ENCODE measurements around the gene VOPP1.
"Not testable (repeated sequence)": the region's sequence is repeated elsewhere in the genome, so short reads cannot be mapped to it uniquely, and the experiment has no call there.

The VOPP1 gene

DNA sequence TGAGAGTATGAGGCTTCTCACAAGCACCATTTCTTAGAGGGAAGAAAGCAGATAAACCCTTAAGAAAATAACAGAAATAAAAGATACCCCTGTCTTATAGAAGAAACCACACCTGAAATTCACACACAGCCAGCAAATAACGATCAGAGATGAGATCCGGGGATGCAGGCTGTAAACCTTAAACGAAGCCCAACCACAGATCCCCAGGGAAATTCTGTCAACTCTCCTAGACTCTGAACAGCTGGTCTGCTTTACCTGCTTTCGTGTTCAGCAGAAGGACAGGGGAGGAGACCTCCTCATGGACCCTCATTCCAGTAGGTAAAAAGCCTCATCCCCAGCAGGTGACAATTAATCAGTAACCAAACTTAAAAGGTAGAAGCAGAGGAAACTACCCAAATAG lies 45.0 kb downstream of the VOPP1 start:
- DNase-seq, result no peak

DNA sequence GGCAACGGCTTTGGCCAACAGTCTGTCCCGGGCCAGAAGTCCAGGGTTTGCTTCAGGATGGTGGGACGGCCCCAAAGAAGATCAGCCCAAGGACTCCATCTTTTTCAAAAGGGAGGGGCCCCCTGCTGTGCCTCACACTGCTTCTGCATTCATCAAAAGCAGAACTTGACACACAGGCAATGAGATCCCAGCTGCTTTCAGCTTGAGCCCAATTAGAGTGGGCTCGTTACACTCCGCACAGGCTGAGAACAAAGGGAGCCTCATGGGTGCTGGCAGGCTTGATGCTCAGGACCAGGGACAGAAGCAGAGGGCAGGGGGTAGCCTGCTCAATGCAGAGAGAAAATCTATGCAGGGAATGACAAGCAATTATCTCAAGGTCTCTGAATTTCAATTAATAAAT lies 45.5 kb downstream of the VOPP1 start:
- DNase-seq, result no peak

DNA sequence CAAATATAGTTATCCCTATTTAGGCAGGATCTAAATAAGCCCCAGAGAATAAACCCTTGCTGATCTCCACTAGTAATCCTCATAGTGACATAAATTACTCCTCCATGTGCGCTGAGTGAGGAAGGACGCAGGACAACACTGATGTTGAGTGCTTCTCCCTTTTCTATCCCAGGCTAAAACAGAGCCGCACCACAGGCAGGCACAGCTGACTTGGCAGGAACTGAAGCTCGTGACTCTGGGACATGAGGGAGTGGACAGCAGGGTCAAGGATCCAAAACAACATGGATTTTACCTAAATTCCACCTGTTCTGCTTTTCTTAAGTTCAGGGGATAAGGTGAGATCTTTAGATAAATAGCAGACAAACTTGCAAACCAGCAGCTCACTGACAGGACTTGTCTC lies 46.0 kb downstream of the VOPP1 start:
- DNase-seq, result no peak

DNA sequence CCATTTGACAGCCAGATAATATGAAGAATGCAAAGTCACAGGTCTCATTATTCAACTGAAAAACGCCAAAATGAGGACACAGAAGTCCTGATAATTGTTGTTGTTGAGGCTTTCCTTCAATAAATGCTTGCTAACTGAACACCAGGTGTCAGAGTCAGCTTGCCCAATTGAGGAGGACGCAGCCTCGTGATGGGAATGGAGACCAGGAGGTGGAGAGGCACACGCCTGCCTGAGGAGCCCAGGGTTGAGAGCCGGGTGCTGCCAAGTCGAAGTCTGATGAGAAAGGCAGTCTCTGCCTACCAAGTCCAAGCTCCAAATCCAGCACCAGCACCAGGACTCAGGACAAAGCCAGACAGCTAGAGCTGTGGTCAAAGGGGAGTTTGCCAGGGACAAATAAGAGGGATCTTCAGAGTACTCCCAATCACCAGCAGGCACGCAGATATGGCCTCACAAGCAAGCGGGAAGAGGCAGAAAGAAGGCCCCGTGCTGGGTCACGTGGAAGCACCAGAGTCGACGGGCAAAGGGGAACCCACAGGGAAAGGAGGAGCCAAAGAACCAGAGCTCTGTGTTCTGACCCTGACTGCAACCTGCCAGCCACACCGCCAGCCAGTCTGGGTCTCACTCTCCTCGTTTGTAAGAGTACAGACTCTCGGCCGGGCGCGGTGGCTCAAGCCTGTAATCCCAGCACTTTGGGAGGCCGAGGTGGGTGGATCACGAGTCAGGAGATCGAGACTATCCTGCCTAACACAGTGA lies 47.6 kb downstream of the VOPP1 start:
- no peak for DNase-seq

DNA sequence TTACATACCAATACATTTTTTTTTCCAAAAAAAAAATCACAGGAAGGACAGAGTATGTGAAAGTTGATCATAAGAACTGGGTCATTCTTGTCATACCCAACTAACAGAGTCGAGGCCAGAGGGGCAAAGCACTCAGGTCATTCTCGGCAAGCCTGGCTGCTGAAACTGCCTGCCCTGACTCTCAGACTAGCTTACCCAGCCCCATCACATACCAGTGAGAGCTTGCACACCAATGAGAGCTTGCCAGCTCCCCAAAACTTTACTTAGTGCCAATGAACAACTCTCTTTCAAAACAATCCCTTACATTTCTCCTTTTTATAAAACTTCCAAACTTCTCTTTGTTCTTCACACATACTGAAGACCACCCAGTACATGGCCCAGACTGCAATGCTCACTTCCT lies 48.9 kb downstream of the VOPP1 start:
- no peak for DNase-seq

DNA sequence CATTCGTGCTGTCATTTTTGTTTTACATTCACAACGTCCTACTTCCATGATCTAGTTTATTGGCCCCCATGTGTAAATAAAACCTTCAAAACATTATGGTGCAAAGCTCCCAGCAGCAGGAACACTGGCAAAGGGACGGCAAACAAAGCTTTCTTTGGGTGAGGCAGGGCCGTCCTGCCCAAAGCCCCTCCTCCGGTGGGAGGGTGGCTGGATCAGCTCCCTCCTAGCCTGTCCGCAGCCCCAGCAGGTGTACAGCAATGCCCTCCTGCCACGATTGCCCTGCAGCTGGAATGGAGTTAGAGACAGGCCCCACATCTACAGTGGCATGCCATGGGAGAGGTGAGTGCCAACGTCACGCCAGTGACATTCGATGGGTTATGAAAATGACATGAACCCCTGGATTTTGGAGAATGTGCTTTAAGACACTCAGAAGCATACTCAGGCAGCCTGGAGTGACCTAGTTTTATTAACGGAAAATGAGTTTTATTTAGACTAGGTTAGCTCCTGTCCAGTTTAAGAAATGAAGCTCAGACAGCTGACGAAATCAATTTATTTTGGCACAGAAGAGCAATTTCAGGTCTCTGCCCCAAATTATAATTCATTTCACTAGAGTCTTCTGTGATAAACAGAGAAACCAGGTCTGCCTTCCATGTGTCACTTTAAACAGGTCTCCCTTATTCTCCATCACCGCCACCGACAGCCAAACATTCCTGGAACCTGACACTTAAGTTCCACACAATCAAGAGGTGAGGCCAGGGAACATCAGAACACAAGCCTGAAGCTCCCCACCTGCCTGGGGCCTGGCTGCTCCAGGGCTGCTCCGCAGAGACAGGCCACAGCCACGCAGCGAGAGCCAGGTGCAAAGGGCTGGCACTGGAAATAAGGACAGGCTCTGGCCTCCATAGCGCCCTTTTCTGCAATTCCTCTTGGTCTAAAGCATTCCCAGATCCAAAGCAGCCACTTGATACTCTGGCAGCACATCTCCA lies 50.1 kb downstream of the VOPP1 start:
- no peak for DNase-seq

DNA sequence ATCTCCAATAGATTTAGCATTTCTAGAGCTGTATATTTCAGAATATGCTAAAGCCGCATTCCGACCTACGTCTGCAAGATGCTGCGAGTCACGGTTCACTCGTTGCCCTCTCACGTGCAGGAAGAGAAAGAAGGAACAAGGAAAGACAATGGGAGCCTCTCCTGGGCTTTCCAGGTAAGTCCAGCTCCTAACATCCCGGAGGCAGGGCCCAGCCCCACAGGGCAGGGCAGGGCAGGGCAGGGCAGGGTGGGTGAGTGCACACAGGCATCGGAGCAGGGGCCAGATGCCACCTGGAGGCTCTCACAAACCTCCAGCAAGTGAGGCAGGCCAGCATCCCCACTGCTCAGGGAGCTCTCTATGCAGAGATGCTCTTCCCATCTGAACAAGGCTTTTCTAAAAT lies 50.8 kb downstream of the VOPP1 start:
- DNase-seq, result no peak

DNA sequence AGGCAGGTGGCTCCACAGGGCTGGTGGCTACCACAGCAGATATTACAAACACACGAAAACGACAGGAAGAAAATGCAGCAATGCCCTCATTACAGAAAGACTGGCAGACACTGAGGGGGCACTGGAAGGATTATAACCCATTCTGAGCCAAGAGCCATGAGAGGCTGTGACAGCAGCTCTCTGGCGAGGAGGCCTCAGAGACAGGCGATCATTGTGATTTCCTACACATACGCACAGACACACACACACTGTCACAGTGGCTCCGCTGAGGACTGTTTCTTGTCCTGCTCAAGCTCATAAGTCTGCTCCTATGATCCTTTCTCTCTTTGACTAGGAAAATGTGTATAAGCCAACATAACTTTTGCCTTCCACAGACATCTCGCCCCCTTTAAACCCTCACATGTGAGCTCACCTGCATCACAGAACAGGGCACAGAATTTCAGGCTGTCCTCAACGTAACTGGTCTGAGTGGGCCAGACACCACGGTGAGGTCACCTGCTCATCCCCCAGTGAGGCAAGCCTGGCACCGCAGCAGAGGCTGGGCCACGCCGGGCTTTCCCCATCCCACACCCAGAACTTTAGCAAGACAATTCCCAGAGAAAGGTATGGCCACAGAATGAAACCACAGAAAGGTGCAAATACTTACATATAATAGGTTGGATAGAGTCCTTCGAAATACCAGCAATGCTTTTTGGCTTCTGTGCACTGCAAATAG lies 51.7 kb downstream of the VOPP1 start:
- no peak for DNase-seq

DNA sequence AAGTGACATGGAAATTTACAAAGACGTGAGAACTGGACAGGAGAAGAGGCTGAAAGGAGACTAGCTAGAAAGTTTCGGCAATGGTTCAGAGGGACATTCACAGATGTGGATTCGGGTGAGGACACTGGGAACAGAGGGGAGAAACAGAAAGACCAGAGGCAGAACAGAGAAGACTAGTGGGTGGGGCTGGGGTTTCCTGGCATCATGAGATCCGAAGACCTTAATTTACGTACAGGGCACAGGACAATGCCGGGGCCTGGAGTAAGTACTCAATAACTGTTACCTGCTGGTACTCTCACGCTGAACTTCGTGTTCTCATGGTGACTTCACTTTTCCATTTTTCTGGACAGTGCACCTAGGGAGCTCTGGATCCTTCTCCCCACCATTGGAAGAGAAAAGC lies 53.5 kb downstream of the VOPP1 start:
- no peak for DNase-seq

DNA sequence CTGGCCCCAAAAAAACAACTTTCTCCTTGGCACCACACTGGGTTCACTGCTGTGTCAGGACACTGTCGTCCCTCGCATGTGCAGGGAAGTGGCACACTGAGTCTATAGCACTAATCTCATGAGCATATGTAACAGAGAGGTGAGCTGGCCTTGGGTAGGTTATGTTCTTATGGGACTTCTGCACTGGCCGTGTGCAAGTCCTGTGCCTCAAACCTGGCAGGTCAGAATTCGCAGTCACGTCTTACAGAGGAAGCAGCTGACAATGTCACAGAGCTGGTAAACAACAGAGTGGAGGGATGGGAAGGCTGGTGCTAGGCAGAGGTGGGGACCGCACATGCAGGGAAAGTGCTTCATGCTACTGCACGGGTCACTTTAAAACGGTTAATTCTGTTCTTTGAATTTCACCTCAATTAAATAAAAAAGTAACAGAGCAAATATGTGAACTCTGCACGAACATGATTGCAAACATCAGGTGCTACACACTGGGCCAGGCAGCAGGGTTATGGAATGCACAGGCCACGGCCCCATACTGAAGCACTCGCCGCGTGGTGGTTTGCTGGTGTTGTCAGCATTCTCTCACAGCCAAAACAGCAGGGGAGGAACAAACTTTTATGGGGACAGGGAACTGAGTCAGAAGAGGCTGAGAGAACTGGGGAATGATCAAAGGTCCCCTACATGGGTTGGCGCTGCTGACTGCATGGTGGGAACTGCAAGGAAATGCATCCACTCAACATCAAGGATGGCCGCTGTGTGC lies 54.2 kb downstream of the VOPP1 start:
- no peak for DNase-seq

DNA sequence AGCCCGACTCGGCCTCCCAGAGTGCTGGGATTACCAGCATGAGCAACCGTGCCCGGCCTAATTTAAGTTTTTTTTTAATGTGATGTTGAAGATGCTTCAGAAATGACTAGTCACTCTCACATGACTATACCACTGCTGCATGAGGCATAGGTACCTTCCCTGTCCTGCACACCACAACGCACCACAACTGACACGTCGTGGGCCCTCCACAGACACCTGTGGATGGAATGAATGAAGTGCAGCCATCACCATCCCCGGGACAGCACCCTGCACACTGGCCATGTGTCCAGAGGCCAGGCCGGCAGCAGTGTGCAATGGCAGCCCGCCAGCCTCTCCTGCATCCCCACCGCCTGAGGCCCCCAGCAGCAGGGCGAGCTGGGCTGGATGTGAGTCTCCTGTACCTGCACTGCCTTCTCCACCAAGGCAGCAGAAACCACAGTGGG lies 55.1 kb downstream of the VOPP1 start:
- DNase-seq, result no peak

DNA sequence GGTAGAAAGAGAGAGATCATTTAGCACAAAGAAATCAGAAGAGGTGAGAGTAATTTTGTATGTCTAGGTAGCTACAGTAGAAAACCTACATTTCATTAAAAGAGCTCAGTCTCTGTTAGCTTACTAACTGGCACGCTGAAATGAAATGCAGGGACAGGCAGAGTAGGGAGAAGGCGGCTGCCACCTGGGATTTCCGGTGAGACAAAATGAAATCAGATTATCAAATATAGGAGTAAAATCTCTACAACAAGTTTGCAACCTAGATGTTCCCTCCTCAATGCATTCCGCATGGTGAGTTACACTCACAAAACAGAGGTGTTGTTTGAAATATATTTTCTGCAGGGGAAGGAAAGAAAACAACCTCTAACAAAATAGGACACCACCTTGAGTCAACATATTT lies 55.9 kb downstream of the VOPP1 start:
- DNase-seq, result no peak

DNA sequence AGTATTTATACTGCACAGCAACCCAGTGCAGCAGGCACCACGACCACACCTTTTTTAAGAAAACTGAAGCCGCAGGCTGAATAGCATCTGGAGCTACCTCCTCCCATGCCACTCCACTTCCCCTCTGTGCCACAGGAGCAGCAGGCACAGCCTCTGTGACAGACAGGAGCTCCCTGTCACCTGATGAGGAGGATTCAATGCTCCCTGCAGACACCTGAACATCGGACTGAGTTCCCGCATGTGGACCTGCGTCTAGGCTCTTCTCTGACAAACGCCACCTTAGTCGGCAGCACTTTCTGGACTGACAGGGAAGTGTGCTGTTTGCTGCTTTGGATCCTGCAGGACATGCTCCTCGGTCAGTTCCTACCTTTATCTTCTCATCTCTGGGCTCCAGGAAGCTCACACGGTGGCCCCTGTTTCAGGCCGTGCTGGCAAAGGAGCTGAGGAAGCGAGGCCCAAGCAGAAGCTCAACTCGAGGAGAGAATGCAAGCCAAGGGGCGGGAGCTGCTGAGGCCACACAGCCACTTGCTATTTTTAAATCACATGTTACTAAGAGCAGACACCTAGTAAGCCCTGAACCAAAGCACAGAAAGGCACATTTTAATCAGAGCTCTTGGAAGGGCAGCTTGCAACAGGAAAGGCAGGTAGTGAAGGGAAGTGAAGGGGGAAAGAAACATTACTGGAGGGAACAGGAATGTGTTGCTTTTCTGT lies 56.6 kb downstream of the VOPP1 start:
- DNase-seq, result no peak

DNA sequence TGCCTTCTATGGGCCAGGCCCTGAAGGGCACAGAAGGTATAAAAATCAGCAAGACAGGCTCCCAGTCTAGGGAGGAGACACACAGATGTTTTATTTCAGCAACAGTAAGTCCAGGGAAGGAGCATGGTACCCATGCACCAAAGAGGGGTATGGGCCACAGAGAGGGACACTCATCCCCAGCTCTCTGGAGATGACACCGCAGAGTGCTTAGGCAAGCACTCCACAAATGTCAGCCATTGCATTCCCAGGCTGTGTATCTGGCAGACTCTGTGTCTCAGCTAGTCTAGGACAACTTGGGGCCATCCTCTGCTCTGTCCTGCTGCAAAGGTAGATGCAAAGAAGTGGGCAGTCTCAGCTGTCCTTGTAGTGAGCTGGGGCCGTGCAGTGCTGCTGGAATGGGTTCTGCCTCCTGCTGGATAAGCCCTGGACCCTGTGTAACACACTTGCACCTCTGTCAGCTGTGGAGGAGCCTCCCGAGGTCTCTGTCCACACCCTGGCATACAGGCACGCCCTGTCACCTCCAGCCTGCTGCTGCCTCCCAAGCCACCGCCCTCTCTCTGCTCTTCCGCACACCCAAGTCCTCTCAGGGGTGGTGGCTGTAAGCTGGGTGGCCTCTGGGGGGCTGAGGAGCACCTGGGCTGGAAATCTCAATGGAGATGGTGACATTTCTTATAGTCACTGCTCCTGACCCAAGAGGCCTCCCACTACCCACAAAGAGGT lies 57.6 kb downstream of the VOPP1 start:
- no peak for DNase-seq

DNA sequence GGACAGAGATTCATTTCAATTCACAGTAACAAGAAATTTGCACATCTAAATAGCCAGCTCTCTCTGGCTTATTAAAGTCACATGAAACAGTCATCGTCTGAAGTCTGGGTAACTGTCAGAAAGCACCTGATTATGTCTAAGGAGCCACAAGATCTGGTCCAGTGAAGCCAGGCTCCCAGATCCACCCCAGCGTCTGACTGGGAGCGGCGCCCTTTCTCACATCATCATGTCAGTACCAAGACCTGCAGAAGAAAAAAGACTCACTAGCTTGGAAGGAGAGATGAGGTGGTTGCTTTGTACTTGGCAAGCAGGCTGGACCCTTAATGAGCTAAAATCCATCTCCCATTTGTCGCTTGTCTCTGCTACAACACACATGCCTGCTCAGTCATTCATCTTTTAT lies 58.4 kb downstream of the VOPP1 start:
- no peak for DNase-seq

DNA sequence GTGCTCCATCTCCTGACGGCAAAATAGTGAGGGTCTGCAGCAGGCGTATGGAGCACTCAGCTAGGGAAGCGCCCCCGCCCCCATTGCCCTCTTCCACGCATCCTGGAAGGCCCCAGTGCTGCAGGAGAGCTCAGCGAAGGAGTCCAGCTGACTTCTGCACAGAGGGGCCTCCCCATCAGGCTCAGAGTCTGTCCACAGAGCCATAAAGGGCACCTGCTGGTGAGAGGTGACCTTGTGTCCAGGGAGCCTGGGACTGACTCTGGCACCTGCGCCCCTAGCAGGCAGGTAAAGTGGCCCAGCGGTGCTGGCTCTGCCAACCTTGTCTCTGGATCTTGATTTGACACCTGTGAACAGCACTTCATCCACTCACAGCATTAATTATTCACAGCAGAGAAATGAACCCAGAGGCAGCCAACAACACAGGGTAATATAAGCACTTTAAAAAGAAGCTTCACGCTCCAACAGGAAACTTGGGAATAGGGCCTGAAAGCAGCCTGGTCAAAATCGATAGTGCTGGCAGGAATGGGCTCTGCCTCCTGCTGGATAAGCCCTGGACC lies 59.6 kb downstream of the VOPP1 start:
- no peak for DNase-seq

DNA sequence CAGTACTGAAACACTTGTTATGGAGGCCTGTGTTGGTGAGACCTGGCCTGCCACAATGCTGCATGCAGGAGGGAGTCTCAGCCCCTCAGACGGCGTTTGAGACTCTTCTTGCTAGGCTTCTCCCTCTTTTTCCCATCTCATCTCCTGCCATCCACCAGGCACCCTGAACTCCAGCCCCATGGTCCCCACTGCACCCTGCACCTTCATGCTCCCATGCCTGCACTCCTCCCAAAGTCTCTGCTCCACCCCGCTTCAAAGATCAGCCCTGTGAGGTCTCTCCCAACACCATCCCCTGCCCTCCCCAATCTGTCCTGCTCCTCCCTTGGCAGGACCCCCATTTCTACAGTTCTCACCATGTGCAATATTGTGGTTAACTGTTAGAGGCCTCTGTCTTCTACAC lies 61.7 kb downstream of the VOPP1 start:
- no peak for DNase-seq

DNA sequence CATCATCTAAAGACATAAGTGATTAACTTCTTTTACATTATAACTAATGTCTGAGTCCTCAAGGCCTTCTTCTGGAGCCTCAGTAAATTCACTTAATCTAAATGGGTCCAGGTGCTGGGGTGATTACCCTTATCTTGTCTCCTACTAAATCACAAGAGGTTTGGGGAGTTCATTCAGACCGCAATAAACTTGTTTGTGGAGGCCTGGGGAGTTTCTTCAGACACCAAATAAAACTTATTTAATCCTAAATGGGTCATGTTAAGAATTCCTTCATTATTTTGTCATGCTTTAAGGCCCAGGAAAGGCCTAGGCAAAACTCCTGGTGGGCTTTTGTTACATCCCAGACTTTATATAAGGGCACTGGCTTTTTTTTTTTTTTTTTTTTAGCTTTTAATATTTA lies 62.1 kb downstream of the VOPP1 start:
- DNase-seq, result not testable (repeated sequence)

DNA sequence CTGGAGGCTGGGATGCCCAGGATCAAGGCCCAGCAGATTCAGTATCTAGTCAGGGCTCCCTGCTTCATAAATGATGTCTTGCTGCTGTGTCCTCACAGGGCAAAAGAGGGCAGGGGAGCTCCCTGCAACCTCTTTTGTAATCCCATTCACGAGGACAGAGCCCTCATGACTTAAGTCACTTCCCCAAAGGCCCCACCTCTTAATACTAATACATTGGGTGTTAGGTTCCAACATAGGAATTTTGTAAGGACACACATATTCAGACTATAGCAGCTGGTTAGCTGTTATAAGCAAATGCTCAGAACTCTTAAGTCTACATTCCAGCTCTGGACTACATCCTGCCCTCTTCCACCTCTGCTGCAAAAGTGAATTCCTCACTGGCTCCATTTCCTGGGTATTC lies 63.0 kb downstream of the VOPP1 start:
- peak; percentile 82 for DNase-seq

DNA sequence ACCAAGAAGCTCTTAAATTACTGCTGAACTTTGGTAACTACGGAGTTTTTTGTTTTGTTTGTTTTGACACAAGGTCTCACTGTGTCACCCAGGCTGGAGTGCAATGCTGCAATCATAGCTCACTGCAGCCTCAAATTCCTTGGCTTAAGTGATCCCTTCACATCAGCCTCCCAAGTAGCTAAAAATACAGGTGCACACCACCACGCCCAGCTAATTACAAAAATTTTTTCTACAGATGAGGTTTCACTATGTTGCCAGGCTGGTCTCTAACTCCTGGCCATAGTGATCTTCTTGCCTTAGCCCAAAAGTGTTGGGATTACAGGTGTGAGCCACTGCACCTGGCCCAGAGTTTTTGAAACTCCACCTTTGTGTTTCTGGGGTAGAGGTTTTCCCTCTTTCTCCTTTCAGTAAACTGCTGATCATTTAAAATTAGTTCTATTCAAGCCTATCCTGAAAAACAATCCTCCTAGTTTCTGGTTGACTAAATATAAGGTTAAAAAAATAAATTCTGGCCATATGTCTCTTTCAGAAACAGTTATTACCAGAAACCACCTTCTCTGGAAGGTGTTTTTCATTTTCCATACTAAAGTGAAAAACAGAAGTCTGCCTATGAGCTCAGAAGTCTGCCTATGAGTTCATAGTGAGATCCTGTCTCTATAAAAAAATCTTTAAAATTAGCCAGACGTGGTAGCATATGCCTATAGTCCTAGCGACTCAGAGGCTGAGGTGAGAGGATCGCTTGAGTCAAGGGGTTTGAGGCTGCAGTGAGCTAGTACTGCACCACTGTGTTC lies 63.9 kb downstream of the VOPP1 start:
- DNase-seq, result no peak
